GM12878 (cell line): ENCODE data around the gene MYH7B. TPM values are rescaled to one million over a fixed set of nuclear protein-coding genes. Genes with fewer than 3 reads are reported as not detected.

Source experiments
- ATAC-seq: fragments of 200-7000 bp; cut with Tn5 transposase; 3 replicates; pipeline ENCODE4 v1.9.1; 2020; ENCODE audit warnings: mild to moderate bottlenecking, moderate library complexity
- BruUV-seq: library from RNA; stranded (reverse); fragments of 400-500 nt; replicated peaks from 2 replicates; lab custom pipeline; 2021; lab: Mats Ljungman, UMichigan
- CTCF ChIA-PET: fragments of 300-600 bp; sonication (Branson Sonifier 250); formaldehyde crosslinking; extraction: SDS; loops from one replicate; lab custom pipeline; 2021; ENCODE audit warnings: inconsistent platforms; lab: Yijun Ruan, JAX
- POLR2A ChIA-PET: fragments of 350-600 bp; formaldehyde crosslinking; extraction: SDS; loops from one replicate; lab custom pipeline; 2021; ENCODE audit warnings: inconsistent platforms; lab: Charles Lee
- RAD21 ChIA-PET: fragments of 300-600 bp; sonication (Branson Sonifier 250); formaldehyde crosslinking; loops from one replicate; lab custom pipeline; 2023; ENCODE audit warnings: antibody characterized with exemption; ENCODE audit not compliant: unreplicated experiment; lab: Charles Lee
- SMC1A ChIA-PET: fragments of 300-600 bp; sonication (Branson Sonifier 250); formaldehyde crosslinking; loops from one replicate; lab custom pipeline; 2023; ENCODE audit not compliant: unreplicated experiment, uncharacterized antibody; lab: Charles Lee
- DNase-seq: peaks from one replicate; pipeline ENCODE4 v3.0.0-alpha.2; 2011; ENCODE audit warnings: low read depth, low spot score
- FAIRE-seq: peaks from 3 replicates; lab custom pipeline; 2011; peaks lifted over from hg19 to GRCh38; lab: Jason Lieb, UNC
- H2AFZ ChIP-seq: 2 replicates; pipeline ENCODE4 v1.6.0; 2011; ENCODE audit warnings: low read depth, low read length, control low read depth; ENCODE audit not compliant: control insufficient read depth
- H3K27ac ChIP-seq: 2 replicates; pipeline ENCODE4 v1.5.1; 2011; ENCODE audit warnings: control low read depth; ENCODE audit not compliant: control insufficient read depth, insufficient read depth
- H3K27me3 ChIP-seq, 2 experiments: replicated peaks in 1 of 2; 2 replicates each; pipeline versions ENCODE4 v1.6.0 to v1.6.1; 2011; ENCODE audit warnings: low read length in 1 of 2; ENCODE audit not compliant: control insufficient read depth in 2 of 2, insufficient read depth in 2 of 2
- H3K36me3 ChIP-seq, 2 experiments: 2 replicates each; pipeline ENCODE4 v1.5.1; 2011; ENCODE audit warnings: low read length in 1 of 2; ENCODE audit not compliant: control insufficient read depth in 2 of 2, insufficient read depth in 2 of 2
- H3K4me1 ChIP-seq: 2 replicates; pipeline ENCODE4 v1.6.1; 2011; ENCODE audit warnings: mild to moderate bottlenecking, low read length, moderate library complexity, mixed read lengths; ENCODE audit not compliant: control insufficient read depth, insufficient read depth
- H3K4me2 ChIP-seq: 2 replicates; pipeline ENCODE4 v1.6.0; 2011; ENCODE audit warnings: control low read depth; ENCODE audit not compliant: control insufficient read depth, insufficient read depth
- H3K4me3 ChIP-seq: fragments of 200-600 bp; sonication (generic); 2 replicates; pipeline ENCODE4 v1.5.1; 2016
- H3K79me2 ChIP-seq: 2 replicates; pipeline ENCODE4 v1.6.0; 2011; ENCODE audit warnings: low read length; ENCODE audit not compliant: control insufficient read depth, insufficient read depth
- H3K9ac ChIP-seq: 2 replicates; pipeline ENCODE4 v1.8.0; 2011; ENCODE audit warnings: low read length, control low read depth, mixed read lengths; ENCODE audit not compliant: control insufficient read depth, insufficient read depth
- H3K9me3 ChIP-seq: replicated peaks from 3 replicates; pipeline ENCODE4 v1.5.1; 2011; ENCODE audit warnings: mild to moderate bottlenecking, low read length; ENCODE audit not compliant: control insufficient read depth, insufficient read depth
- H4K20me1 ChIP-seq: 2 replicates; pipeline ENCODE4 v1.6.0; 2011; ENCODE audit not compliant: control insufficient read depth, insufficient read depth
- ATF7 ChIP-seq: fragments of 450-650 bp; IDR thresholded peaks from 2 replicates; pipeline ENCODE4 v1.6.1; 2016; ENCODE audit warnings: low read depth, mild to moderate bottlenecking
- BACH1 ChIP-seq: fragments of 450-650 bp; IDR thresholded peaks from 2 replicates; pipeline ENCODE4 v1.6.1; 2017; ENCODE audit warnings: mild to moderate bottlenecking, borderline replicate concordance
- CEBPZ ChIP-seq: fragments of 150-350 bp; IDR thresholded peaks from 2 replicates; pipeline ENCODE4 v1.6.1; 2016; ENCODE audit warnings: low read depth, low read length
- CHD1 ChIP-seq: IDR thresholded peaks from 2 replicates; pipeline ENCODE4 v1.6.1; 2012; ENCODE audit warnings: low read depth, low read length, improper control_type of control experiment
- IRF5 ChIP-seq: fragments of 450-650 bp; IDR thresholded peaks from 2 replicates; pipeline ENCODE4 v1.6.1; 2017; ENCODE audit warnings: borderline replicate concordance
- SKIL ChIP-seq: fragments of 450-650 bp; IDR thresholded peaks from 2 replicates; pipeline ENCODE4 v1.6.1; 2017; ENCODE audit warnings: mild to moderate bottlenecking, low read depth, inconsistent platforms; ENCODE audit not compliant: poor library complexity, severe bottlenecking
- SUPT20H ChIP-seq: IDR thresholded peaks from 2 replicates; pipeline ENCODE4 v1.6.1; 2011; ENCODE audit warnings: low read depth, mild to moderate bottlenecking, low read length, moderate library complexity, borderline replicate concordance; ENCODE audit not compliant: control insufficient read depth
- TARDBP ChIP-seq: IDR thresholded peaks from 2 replicates; pipeline ENCODE4 v1.6.1; 2016; ENCODE audit warnings: borderline replicate concordance
- ZSCAN29 ChIP-seq: fragments of 450-650 bp; IDR thresholded peaks from 2 replicates; pipeline ENCODE4 v1.6.1; 2017; ENCODE audit warnings: mild to moderate bottlenecking, moderate library complexity
- WGBS: methylation state at CpG from one replicate; pipeline ENCODE4 v1.1.6; 2016; ENCODE audit warnings: low lambda C conversion rate; ENCODE audit not compliant: insufficient replicate concordance, insufficient coverage; ENCODE audit errors: missing lambda C conversion rate; 5-methylcytosine and 5-hydroxymethylcytosine counted together
- in situ Hi-C: fragments of 300-500 bp; cut with MboI; formaldehyde crosslinking; loops from 9 replicates; pipeline ENCODE4 v1.14.3; 2018; ENCODE audit warnings: mixed read lengths
- intact Hi-C: fragments of 100-400 bp; cut with micrococcal nuclease; formaldehyde crosslinking; loops from one replicate; pipeline ENCODE4 v1.14.2; 2022; ENCODE audit not compliant: unreplicated experiment
- polyA plus RNA-seq, 11 experiments: library from polyadenylated mRNA; depleted of rRNA in 4 of 11; unstranded in 6 of 11; stranded (reverse) in 5 of 11; fragments of >200 nt; fragmentation: Nextera tagmentation in 4 of 11; fragmentation: Illumina TruSeq in 1 of 11; extraction: Ambion mirVana in 4 of 11; extraction: Trizol in 1 of 11; gene quantifications; 1 replicate in 1 of 11; 2 replicates in 10 of 11; pipeline versions ENCODE4 v1.2.1 to v1.2.3, GENCODE V29; 2011 to 2016; ENCODE audit warnings: inconsistent platforms in 2 of 11, missing spikeins in 2 of 11, low read depth in 1 of 11
- total RNA-seq, 4 experiments: library from RNA; depleted of rRNA in 3 of 4; stranded (reverse); fragments of >200 nt in 3 of 4; fragmentation: Illumina TruSeq in 1 of 4; extraction: Trizol in 1 of 4; gene quantifications; 2 replicates each; pipeline versions ENCODE4 v1.2.1 to v1.2.3, GENCODE V29; 2013 to 2021

MYH7B gene
- total and polyA plus RNA-seq, 10 of the 15 experiments (the other 5 are each of a cell fraction or from before 2014, with no cell fraction given) = 0.01 to 0.40 (median 0.20) TPM; not detected in 3

GRCh38 chr20:34999782-35000181 lies 44.1 kb downstream of the MYH7B start:
- Histone ChIP-seq H3K9ac (no peak overlapping the region), H3K27ac (no peak overlapping the region), H3K36me3 (peaks cover 3 to 39% of the 10 kb centered on the region in 2 experiments; a peak in 3 of 4 replicates), H3K4me2 (no peak overlapping the region), H2AFZ (no peak overlapping the region), H4K20me1 (no peaks in the 10 kb centered on the region), H3K4me1 (no peaks in the 10 kb centered on the region)
- DNase-seq = no peak
- CTCF ChIA-PET = interaction anchor here (0.7 kb wide), 1 partner anchor 126 kb away, joined by 3 read pairs; no protein-coding TSS in a partner anchor
- RAD21 ChIA-PET = no interaction called here
- BruUV-seq = no TSS peak
- ATAC-seq = no peak
- SMC1A ChIA-PET = interaction anchor here (1.1 kb wide), 1 partner anchor 56 kb away, joined by 3 read pairs; no protein-coding TSS in a partner anchor
- TF ChIP-seq IRF5 (no peak), BACH1 (no peak), ATF7 (no peak), CEBPZ (no peak), TARDBP (no peak), SUPT20H (no peak), SKIL (no peak), ZSCAN29 (no peak), CHD1 (no peak)
- TF ChIP-seq, all 136 proteins: peak for 0
- POLR2A ChIA-PET = no interaction called here
- 79% methylated on average over 10 of the region's 10 CpGs for WGBS
- no peaks in the 10 kb centered on the region for H3K9me3 ChIP-seq
- H3K79me2 ChIP-seq = no peaks in the 10 kb centered on the region
- no peak for FAIRE-seq
- H3K27me3 ChIP-seq = no peaks in the 10 kb centered on the region
- intact Hi-C loops (no loop called here), in situ Hi-C loops (no loop called here)
- no peak overlapping the region for H3K4me3 ChIP-seq
